Mucosa of descending colon (tissue), 3 donors: ENCODE measurements around the gene ADAM19. TPM values are rescaled to one million over a fixed set of nuclear protein-coding genes. Genes with fewer than 3 reads are reported as not detected.

ENCODE experiments used
- ATAC-seq: fragments of 200-7000 bp; cut with Tn5 transposase; one replicate; pipeline ENCODE4 v1.9.1; 2020; ENCODE audit warnings: mild to moderate bottlenecking, moderate library complexity
- DNase-seq, 3 donors: peaks; one replicate each; pipeline ENCODE4 v3.0.0-alpha.2; 2020
- H3K36me3 ChIP-seq: fragments of 200-600 bp; one replicate; pipeline ENCODE4 v1.8.0; 2021; ENCODE audit warnings: low read depth, mild to moderate bottlenecking
- H3K4me1 ChIP-seq: fragments of 200-600 bp; one replicate; pipeline ENCODE4 v1.8.0; 2021; ENCODE audit warnings: low read depth, mild to moderate bottlenecking
- H3K4me3 ChIP-seq: fragments of 200-600 bp; one replicate; pipeline ENCODE4 v1.8.0; 2021; ENCODE audit warnings: mild to moderate bottlenecking
- H3K9me3 ChIP-seq: fragments of 200-600 bp; one replicate; pipeline ENCODE4 v1.8.0; 2021; ENCODE audit warnings: mild to moderate bottlenecking
- intact Hi-C, 2 donors: fragments of 100-400 bp; cut with DNase I in 1 of 2; cut with micrococcal nuclease in 1 of 2; formaldehyde crosslinking; loops; one replicate each; pipeline versions ENCODE4 v1.11.0 to v1.11.1; 2022; cut with DNase I, micrococcal nuclease
- total RNA-seq, 3 donors: library from RNA; stranded (reverse); fragmentation: NEBNext Ultra II Directional in 2 of 3; extraction: Animal tissue kit (Norgen Biotek cat#: 25700) in 2 of 3; gene quantifications; one replicate each; pipeline versions ENCODE4 v1.2.1 to v1.2.4, GENCODE V29; 2021 to 2023
- TF ChIP-seq, protein P1 (sequence below): fragments of 200-600 bp; IDR thresholded peaks from one replicate; pipeline ENCODE4 v1.8.0; 2022; ENCODE audit warnings: antibody characterized with exemption, mild to moderate bottlenecking
- donor health status: DM: no; HTN: no; CAD: no; lungs with moderate emphysema.
- donor health status: DM: no; HTN: no; CAD: no.
- donor health status: DM: no; HTN: yes; CAD: no.

ADAM19 gene
- total RNA-seq, 3 donors from 2014 or later: 6.4 to 32.6 (median 8.9) TPM

DNA sequence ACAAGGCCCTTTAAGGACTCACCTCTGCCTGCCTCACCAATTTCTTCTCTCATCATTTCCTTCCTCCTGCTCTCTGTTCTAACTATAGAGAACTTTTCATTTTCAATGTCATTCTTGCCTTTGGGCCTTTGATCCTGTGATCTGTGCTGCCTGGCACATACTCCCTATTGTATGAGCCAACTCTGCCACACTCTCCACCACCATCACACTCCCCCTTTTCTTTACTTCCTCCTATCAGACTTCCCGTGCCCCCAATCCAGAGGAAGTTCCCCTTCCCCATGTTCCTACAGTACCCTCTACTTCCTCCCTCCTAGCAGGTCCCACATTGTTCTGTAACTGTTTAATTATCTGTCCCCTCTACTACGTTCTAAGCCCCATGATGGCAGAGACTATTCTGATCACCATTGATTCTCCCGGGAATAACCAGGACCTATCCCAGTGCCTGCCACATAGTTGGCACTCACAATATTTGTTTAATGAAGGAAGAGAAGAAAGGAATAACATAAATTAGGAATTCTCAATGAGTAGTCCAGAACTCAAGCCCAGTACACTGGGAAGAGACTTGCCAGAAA is 27.5 kb downstream of the ADAM19 start:
- Histone ChIP-seq H3K9me3 (no peaks in the 10 kb centered on the region), H3K4me1 (peaks cover 4% of the 10 kb centered on the region), H3K4me3 (no peak overlapping the region), H3K36me3 (no peaks in the 10 kb centered on the region)
- intact Hi-C loops: no loop called here
- DNase-seq: no peak
- TF ChIP-seq, protein P1, sequence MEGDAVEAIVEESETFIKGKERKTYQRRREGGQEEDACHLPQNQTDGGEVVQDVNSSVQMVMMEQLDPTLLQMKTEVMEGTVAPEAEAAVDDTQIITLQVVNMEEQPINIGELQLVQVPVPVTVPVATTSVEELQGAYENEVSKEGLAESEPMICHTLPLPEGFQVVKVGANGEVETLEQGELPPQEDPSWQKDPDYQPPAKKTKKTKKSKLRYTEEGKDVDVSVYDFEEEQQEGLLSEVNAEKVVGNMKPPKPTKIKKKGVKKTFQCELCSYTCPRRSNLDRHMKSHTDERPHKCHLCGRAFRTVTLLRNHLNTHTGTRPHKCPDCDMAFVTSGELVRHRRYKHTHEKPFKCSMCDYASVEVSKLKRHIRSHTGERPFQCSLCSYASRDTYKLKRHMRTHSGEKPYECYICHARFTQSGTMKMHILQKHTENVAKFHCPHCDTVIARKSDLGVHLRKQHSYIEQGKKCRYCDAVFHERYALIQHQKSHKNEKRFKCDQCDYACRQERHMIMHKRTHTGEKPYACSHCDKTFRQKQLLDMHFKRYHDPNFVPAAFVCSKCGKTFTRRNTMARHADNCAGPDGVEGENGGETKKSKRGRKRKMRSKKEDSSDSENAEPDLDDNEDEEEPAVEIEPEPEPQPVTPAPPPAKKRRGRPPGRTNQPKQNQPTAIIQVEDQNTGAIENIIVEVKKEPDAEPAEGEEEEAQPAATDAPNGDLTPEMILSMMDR: no peak
- no peak for ATAC-seq

DNA sequence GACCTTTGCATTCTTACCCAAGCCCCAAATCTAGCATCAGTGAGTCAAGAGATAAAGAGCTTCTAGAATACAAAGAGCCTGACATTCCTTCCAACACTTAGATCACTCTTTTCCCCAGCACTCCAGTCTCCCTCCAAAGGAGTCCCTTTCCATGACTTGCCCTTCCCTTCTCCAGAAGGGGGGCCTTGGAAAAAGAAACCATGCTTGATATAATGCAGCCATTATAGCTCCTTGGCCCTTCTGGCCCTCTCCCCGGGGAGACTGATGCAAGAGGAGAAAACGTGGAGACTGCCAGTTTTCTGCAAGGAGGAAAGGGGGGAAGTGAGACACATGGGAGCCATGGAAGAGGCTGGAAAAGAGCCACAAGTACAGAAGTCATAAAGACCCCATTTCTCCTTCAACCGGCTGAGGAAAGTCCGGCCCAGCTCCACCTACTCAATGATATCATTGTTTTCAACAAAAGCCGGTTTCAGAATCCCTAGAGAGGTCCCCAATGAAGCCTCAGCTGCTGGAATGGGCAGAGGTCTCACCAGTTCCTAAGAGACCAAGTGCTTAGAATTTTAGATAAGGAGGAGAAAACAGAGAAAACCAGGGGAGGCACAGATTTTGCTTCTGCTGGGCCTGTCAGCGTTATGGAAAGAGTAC is 29.0 kb downstream of the ADAM19 start:
- TF ChIP-seq, protein P1: no peak
- Histone ChIP-seq H3K9me3 (no peaks in the 10 kb centered on the region), H3K36me3 (no peaks in the 10 kb centered on the region), H3K4me3 (no peak overlapping the region), H3K4me1 (peaks cover 4% of the 10 kb centered on the region)
- intact Hi-C loops: no loop called here
- ATAC-seq: no peak
- DNase-seq: no peak

DNA sequence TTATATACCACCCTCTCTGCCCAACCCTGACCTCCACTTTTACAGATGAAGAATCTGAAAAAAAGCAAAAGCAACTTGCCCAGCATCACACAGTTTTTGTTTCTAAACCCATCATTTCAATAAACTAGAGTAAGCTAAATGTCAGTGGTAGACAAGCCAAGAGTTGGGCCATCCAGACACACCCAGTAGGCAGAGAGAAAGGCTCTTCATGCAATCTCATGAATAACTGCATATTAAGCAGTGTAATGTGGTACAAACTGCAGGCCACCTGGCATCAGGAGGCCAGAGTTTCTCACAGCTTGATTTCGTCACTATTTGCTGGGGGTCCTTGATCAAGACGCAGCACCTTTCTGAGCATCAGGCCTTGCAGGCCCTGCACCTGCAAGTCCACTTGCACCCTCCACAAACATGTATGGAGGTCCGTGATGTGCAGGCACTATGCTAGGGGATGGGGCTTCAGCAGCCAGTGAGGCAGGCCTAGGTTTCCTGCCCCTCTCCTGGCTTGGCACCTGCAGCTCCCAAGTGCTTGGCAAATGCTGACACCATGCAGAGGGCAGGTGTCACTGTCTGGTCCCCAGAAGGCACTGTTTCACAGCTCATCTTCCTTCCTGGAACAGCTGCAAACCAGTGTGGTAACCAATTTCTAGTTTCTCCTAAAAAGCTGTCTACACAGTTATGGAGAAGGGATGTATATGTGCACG is 29.8 kb downstream of the ADAM19 start:
- intact Hi-C loops: no loop called here
- DNase-seq (no peak), ATAC-seq (no peak)
- Histone ChIP-seq H3K9me3 (no peaks in the 10 kb centered on the region), H3K4me3 (no peak overlapping the region), H3K36me3 (no peaks in the 10 kb centered on the region), H3K4me1 (peaks cover 11% of the 10 kb centered on the region)
- TF ChIP-seq, protein P1: no peak

DNA sequence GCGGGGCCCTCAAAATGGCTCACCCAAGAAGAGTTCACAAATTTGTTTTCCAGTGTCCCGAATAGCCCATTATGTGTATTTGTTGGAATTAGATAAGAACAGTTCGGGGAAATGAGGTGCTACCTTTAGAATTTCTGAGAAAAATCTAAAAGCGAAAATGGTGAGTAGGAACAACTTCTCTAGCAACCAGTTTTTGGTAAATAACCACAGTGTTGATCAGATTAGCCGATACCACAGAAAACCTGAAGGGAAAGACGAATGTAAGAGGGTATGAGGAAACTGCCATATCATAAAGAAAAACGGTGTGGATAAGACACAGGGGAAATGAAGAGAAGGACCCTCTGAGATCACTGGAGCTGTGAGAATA is 31.0 kb downstream of the ADAM19 start:
- ATAC-seq: no peak
- intact Hi-C loops: no loop called here
- no peak overlapping the region for H3K4me3 ChIP-seq
- TF ChIP-seq, protein P1: no peak
- peaks cover 11% of the 10 kb centered on the region for H3K4me1 ChIP-seq
- no peak for DNase-seq
- no peaks in the 10 kb centered on the region for H3K36me3 ChIP-seq
- no peaks in the 10 kb centered on the region for H3K9me3 ChIP-seq

DNA sequence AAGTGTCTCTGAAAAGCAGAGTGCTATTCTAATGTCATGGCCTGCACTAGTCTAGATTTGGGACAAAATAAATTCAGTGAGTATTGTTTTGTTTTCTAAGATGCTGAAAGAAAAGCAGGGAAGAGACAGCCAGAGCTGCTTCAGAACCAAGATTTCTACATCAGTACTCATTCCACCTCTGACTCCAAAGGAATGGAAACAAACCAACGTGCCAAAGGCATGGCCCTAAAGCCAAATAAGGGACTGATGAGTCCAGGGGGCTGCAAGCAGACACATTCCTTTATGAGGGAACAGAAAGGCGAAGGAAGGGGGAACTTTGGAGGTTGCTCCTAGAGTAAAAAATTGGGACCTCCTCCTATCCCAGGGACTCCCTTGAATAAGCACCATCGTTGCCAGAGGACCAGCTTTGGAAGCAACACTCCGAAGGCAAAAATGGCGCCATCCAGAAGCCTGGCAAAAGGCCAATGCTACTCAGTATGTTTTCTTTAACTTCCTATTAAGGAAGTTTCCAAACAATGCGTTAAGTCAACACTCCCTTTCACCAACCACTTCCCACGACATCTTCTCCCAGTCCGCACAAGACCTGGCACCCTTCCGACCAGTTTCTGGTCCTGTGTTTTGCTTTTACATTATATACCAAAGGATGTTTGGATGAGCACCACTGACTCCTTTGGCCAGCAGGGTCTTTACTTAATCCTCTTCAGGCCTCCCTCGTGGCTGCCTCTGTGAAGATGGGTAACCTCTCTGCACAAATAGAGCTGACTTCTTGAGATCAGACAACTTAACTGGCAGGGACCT is 31.6 kb downstream of the ADAM19 start:
- DNase-seq: peak in 1 of 3 donors; percentile 30
- Histone ChIP-seq H3K9me3 (no peaks in the 10 kb centered on the region), H3K36me3 (no peaks in the 10 kb centered on the region), H3K4me3 (no peak overlapping the region), H3K4me1 (peaks cover 7% of the 10 kb centered on the region)
- intact Hi-C loops: no loop called here
- TF ChIP-seq, protein P1: no peak
- ATAC-seq: peak; percentile 3
